Natural killer cell (primary cell): ENCODE data around the gene PEX1. TPM values are rescaled to one million over a fixed set of nuclear protein-coding genes. Genes with fewer than 3 reads are reported as not detected.
"Not testable (repeated sequence)": the region's sequence is repeated elsewhere in the genome, so short reads cannot be mapped to it uniquely, and the experiment has no call there.

Experiments used
- ATAC-seq, 3 donors: fragments of 150-1000 bp in 2 of 3; fragments of 200-7000 bp in 1 of 3; cut with Tn5 transposase; 1 replicate in 1 of 3; 2 replicates in 2 of 3; pipeline ENCODE4 v1.10.0; 2021; ENCODE audit warnings: mild to moderate bottlenecking in 2 of 3, moderate library complexity in 2 of 3
- DNase-seq, 2 donors: peaks; one replicate each; pipeline versions ENCODE4 v3.0.0 to v3.0.0-alpha.2; 2013 to 2021; ENCODE audit warnings: mixed read lengths in 1 of 2
- H3K27ac ChIP-seq: one replicate; pipeline ENCODE4 v1.5.1; 2013; ENCODE audit warnings: mild to moderate bottlenecking, low read length
- H3K27me3 ChIP-seq: one replicate; pipeline ENCODE4 v1.6.1; 2013; ENCODE audit warnings: low read length; ENCODE audit not compliant: control insufficient read depth, insufficient read depth
- H3K36me3 ChIP-seq: one replicate; pipeline ENCODE4 v1.6.1; 2013; ENCODE audit warnings: low read length; ENCODE audit not compliant: control insufficient read depth, insufficient read depth
- H3K4me1 ChIP-seq: one replicate; pipeline ENCODE4 v1.6.1; 2013; ENCODE audit warnings: low read length; ENCODE audit not compliant: control insufficient read depth, insufficient read depth
- H3K4me3 ChIP-seq: one replicate; pipeline ENCODE4 v1.5.1; 2013; ENCODE audit warnings: low read length
- H3K9me3 ChIP-seq: one replicate; pipeline ENCODE4 v1.6.1; 2013; ENCODE audit warnings: low read length; ENCODE audit not compliant: control insufficient read depth, insufficient read depth
- H3K27ac Mint-ChIP-seq, 2 donors: one replicate each; pipeline ENCODE4 v1.8.0; 2022; ENCODE audit warnings: mild to moderate bottlenecking in 2 of 2, mixed read lengths in 2 of 2, moderate library complexity in 1 of 2
- H3K27me3 Mint-ChIP-seq, 2 donors: one replicate each; pipeline ENCODE4 v1.8.0; 2022; ENCODE audit warnings: low read depth in 2 of 2, mixed read lengths in 2 of 2
- H3K36me3 Mint-ChIP-seq: one replicate; pipeline ENCODE4 v1.8.0; 2022; ENCODE audit warnings: mixed read lengths
- H3K4me1 Mint-ChIP-seq, 2 donors: one replicate each; pipeline ENCODE4 v1.8.0; 2022; ENCODE audit warnings: mixed read lengths in 2 of 2
- H3K4me3 Mint-ChIP-seq: one replicate; pipeline ENCODE4 v1.8.0; 2022; ENCODE audit warnings: mild to moderate bottlenecking, moderate library complexity, mixed read lengths
- H3K9me3 Mint-ChIP-seq, 2 donors: one replicate each; pipeline ENCODE4 v1.8.0; 2022; ENCODE audit warnings: mixed read lengths in 2 of 2
- WGBS: methylation state at CpG from one replicate; pipeline ENCODE4 v1.1.7; 2013; ENCODE audit warnings: missing lambda C conversion rate; ENCODE audit not compliant: insufficient coverage; 5-methylcytosine and 5-hydroxymethylcytosine counted together
- intact Hi-C: fragments of 100-400 bp; cut with micrococcal nuclease; formaldehyde crosslinking; loops from one replicate; pipeline ENCODE4 v1.14.2; 2022
- total RNA-seq, 4 donors: library from RNA; stranded (reverse); fragments of 120-200 nt in 1 of 4; gene quantifications; one replicate each; pipeline versions ENCODE4 v1.2.3 to v1.2.4, GENCODE V29; 2013 to 2022
- TF ChIP-seq, protein P1 (sequence below): fragments of 200-600 bp; IDR thresholded peaks from one replicate; pipeline ENCODE4 v1.8.0; 2022; ENCODE audit warnings: antibody characterized with exemption

PEX1 gene
- total RNA-seq, 3 donors from 2014 or later (not counting 1 experiment from before 2014, with no cell fraction given): 22.8 to 26.7 (median 26.2) TPM

- H3K36me3 Mint-ChIP-seq, H3K4me1 Mint-ChIP-seq, H3K27ac Mint-ChIP-seq, H3K4me3 Mint-ChIP-seq, H3K27ac ChIP-seq, H3K36me3 ChIP-seq, intact Hi-C loops, H3K4me3 ChIP-seq, H3K9me3 ChIP-seq, H3K27me3 Mint-ChIP-seq, DNase-seq, ATAC-seq, H3K27me3 ChIP-seq, H3K9me3 Mint-ChIP-seq, H3K4me1 ChIP-seq: not testable (repeated sequence)
- 97% methylated on average over 8 of the region's 9 CpGs for WGBS
Observed at GRCh38 chr7:92468589-92468988, 59.7 kb downstream of the PEX1 start.

- H3K27ac Mint-ChIP-seq: no peak overlapping the region
- 90% methylated on average over 2 of the region's 2 CpGs for WGBS
- intact Hi-C loops: no loop called here
Observed at GRCh38 chr7:92466682-92467081, 61.6 kb downstream of the PEX1 start.

DNA sequence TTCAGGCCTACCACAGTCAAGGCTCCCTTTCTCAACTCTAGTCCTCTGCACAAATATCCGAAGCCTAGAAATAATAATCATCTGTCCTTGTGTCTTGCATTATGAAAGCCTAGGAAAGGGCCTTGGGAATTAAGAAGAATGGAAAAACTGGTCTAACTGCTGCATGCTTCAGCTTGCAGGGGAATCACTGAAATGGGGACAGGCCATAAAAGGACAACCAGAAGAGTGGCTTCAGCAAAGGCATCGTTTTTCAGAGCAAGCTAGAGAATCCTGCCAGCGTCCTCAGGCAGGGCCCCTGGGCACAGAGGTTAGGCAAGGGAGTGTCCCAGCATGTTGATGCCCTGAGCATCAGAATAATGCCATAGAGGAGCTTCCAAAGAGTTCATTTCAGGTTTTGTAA, 63.8 kb downstream of the PEX1 start:
- Mint-ChIP-seq H3K4me3 (no peak overlapping the region), H3K36me3 (peaks cover 10% of the 10 kb centered on the region), H3K27me3 (no peaks in the 10 kb centered on the region), H3K4me1 (no peaks in the 10 kb centered on the region), H3K9me3 (no peaks in the 10 kb centered on the region), H3K27ac (no peak overlapping the region)
- Histone ChIP-seq H3K9me3 (no peaks in the 10 kb centered on the region), H3K4me3 (no peak overlapping the region), H3K36me3 (peaks cover 2% of the 10 kb centered on the region), H3K27ac (no peak overlapping the region), H3K4me1 (no peaks in the 10 kb centered on the region), H3K27me3 (no peaks in the 10 kb centered on the region)
- intact Hi-C loops: no loop called here
- no peak for ATAC-seq
- TF ChIP-seq, protein P1, sequence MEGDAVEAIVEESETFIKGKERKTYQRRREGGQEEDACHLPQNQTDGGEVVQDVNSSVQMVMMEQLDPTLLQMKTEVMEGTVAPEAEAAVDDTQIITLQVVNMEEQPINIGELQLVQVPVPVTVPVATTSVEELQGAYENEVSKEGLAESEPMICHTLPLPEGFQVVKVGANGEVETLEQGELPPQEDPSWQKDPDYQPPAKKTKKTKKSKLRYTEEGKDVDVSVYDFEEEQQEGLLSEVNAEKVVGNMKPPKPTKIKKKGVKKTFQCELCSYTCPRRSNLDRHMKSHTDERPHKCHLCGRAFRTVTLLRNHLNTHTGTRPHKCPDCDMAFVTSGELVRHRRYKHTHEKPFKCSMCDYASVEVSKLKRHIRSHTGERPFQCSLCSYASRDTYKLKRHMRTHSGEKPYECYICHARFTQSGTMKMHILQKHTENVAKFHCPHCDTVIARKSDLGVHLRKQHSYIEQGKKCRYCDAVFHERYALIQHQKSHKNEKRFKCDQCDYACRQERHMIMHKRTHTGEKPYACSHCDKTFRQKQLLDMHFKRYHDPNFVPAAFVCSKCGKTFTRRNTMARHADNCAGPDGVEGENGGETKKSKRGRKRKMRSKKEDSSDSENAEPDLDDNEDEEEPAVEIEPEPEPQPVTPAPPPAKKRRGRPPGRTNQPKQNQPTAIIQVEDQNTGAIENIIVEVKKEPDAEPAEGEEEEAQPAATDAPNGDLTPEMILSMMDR: no peak
- DNase-seq: no peak
- WGBS: 81% methylated on average over 3 of the region's 3 CpGs

More at GRCh38 chr7:92466682-92467081, 61.6 kb downstream of the PEX1 start:
- TF ChIP-seq, protein P1: no peak
- no peak overlapping the region for H3K4me3 ChIP-seq
- Mint-ChIP-seq H3K9me3 (no peaks in the 10 kb centered on the region), H3K4me3 (no peak overlapping the region), H3K4me1 (no peaks in the 10 kb centered on the region), H3K27me3 (no peaks in the 10 kb centered on the region), H3K36me3 (peaks cover 10% of the 10 kb centered on the region)
- no peaks in the 10 kb centered on the region for H3K9me3 ChIP-seq
- H3K27me3 ChIP-seq: no peaks in the 10 kb centered on the region
- no peaks in the 10 kb centered on the region for H3K4me1 ChIP-seq
- peaks cover 2% of the 10 kb centered on the region for H3K36me3 ChIP-seq
- no peak for DNase-seq
- H3K27ac ChIP-seq: no peak overlapping the region
- no peak for ATAC-seq

GRCh38 chr7:92462560-92462959, 65.8 kb downstream of the PEX1 start:
- no peak overlapping the region for H3K4me3 ChIP-seq
- 67% methylated on average over 1 of the region's 3 CpGs for WGBS
- no peak overlapping the region for H3K27ac ChIP-seq
- Mint-ChIP-seq H3K4me1 (no peaks in the 10 kb centered on the region), H3K9me3 (no peaks in the 10 kb centered on the region), H3K4me3 (no peak overlapping the region), H3K36me3 (peaks cover 2% of the 10 kb centered on the region), H3K27ac (no peak overlapping the region), H3K27me3 (no peaks in the 10 kb centered on the region)
- DNase-seq (no peak), ATAC-seq (no peak)
- intact Hi-C loops: no loop called here
- H3K27me3 ChIP-seq: no peaks in the 10 kb centered on the region
- no peaks in the 10 kb centered on the region for H3K9me3 ChIP-seq
- no peaks in the 10 kb centered on the region for H3K4me1 ChIP-seq
- TF ChIP-seq, protein P1: no peak
- peaks cover 4% of the 10 kb centered on the region for H3K36me3 ChIP-seq
